Calu3 (cell line): ENCODE data around the gene MACROD2. TPM values are rescaled to one million over a fixed set of nuclear protein-coding genes. Genes with fewer than 3 reads are reported as not detected.

ENCODE experiments used
- BruUV-seq: library from RNA; stranded (reverse); fragments of 400-500 nt; replicated peaks from 2 replicates; lab custom pipeline; 2021; lab: Mats Ljungman, UMichigan
- CTCF ChIA-PET: fragments of 300-600 bp; sonication (Branson Sonifier 250); formaldehyde crosslinking; loops from one replicate; lab custom pipeline; 2022; ENCODE audit warnings: antibody characterized with exemption; lab: Charles Lee
- DNase-seq: peaks from one replicate; pipeline ENCODE4 v3.0.0; 2022
- H3K27ac Mint-ChIP-seq: one replicate; pipeline ENCODE4 v1.8.0; 2022; ENCODE audit warnings: mixed read lengths; ENCODE audit not compliant: unreplicated experiment
- H3K27me3 Mint-ChIP-seq: one replicate; pipeline ENCODE4 v1.8.0; 2022; ENCODE audit warnings: mixed read lengths; ENCODE audit not compliant: unreplicated experiment
- H3K36me3 Mint-ChIP-seq: one replicate; pipeline ENCODE4 v1.8.0; 2022; ENCODE audit warnings: mild to moderate bottlenecking, moderate library complexity, mixed read lengths; ENCODE audit not compliant: insufficient read depth, unreplicated experiment
- H3K4me1 Mint-ChIP-seq: one replicate; pipeline ENCODE4 v1.8.0; 2022; ENCODE audit warnings: mild to moderate bottlenecking, low read depth, mixed read lengths; ENCODE audit not compliant: unreplicated experiment
- H3K4me3 Mint-ChIP-seq: one replicate; pipeline ENCODE4 v1.8.0; 2022; ENCODE audit warnings: mild to moderate bottlenecking, low read depth, moderate library complexity, mixed read lengths; ENCODE audit not compliant: unreplicated experiment
- H3K9me3 Mint-ChIP-seq: one replicate; pipeline ENCODE4 v1.8.0; 2022; ENCODE audit warnings: low read depth, mixed read lengths; ENCODE audit not compliant: unreplicated experiment
- CTCF ChIP-seq: fragments of 200-600 bp; IDR thresholded peaks from one replicate; pipeline ENCODE4 v1.8.0; 2022; ENCODE audit warnings: antibody characterized with exemption; ENCODE audit not compliant: unreplicated experiment
- intact Hi-C: fragments of 100-400 bp; cut with micrococcal nuclease; formaldehyde crosslinking; loops from one replicate; pipeline ENCODE4 v1.10.0; 2022; ENCODE audit not compliant: unreplicated experiment
- total RNA-seq: library from RNA; stranded (reverse); gene quantifications from 2 replicates; pipeline ENCODE4 v1.2.3, GENCODE V29; 2022

The MACROD2 gene
- total RNA-seq, 1 experiment from 2014 or later = 29.4 TPM

- H3K4me3 Mint-ChIP-seq = no peak overlapping the region
- no peaks in the 10 kb centered on the region for H3K27me3 Mint-ChIP-seq
- H3K4me1 Mint-ChIP-seq = no peaks in the 10 kb centered on the region
- intact Hi-C loops = no loop called here
- H3K36me3 Mint-ChIP-seq = no peaks in the 10 kb centered on the region
- H3K27ac Mint-ChIP-seq = no peak overlapping the region
- no peak for DNase-seq
- CTCF ChIA-PET = no interaction called here
- H3K9me3 Mint-ChIP-seq = no peaks in the 10 kb centered on the region
- TF ChIP-seq CTCF = no peak
- BruUV-seq = no TSS peak
These were observed 1038.0 kb downstream of the MACROD2 start for GRCh38 chr20:15033269-15033668.

- H3K9me3 Mint-ChIP-seq = no peaks in the 10 kb centered on the region
- H3K4me3 Mint-ChIP-seq = no peak overlapping the region
- H3K27me3 Mint-ChIP-seq = no peaks in the 10 kb centered on the region
- no peak for TF ChIP-seq CTCF
- H3K4me1 Mint-ChIP-seq = peaks cover 5% of the 10 kb centered on the region
- CTCF ChIA-PET = no interaction called here
- no TSS peak for BruUV-seq
- DNase-seq = no peak
- intact Hi-C loops = no loop called here
- no peaks in the 10 kb centered on the region for H3K36me3 Mint-ChIP-seq
- H3K27ac Mint-ChIP-seq = no peak overlapping the region
These were observed 1038.6 kb downstream of the MACROD2 start for GRCh38 chr20:15033891-15034290.

GRCh38 chr20:15036948-15037347, 1041.6 kb downstream of the MACROD2 start:
- no TSS peak for BruUV-seq
- H3K9me3 Mint-ChIP-seq = no peaks in the 10 kb centered on the region
- CTCF ChIA-PET = no interaction called here
- H3K27ac Mint-ChIP-seq = no peak overlapping the region
- no peaks in the 10 kb centered on the region for H3K27me3 Mint-ChIP-seq
- no peak overlapping the region for H3K4me3 Mint-ChIP-seq
- DNase-seq = no peak
- intact Hi-C loops = no loop called here
- TF ChIP-seq CTCF = no peak
- no peaks in the 10 kb centered on the region for H3K36me3 Mint-ChIP-seq
- peaks cover 15% of the 10 kb centered on the region for H3K4me1 Mint-ChIP-seq

GRCh38 chr20:15039088-15039752, 1043.9 kb downstream of the MACROD2 start:
- CTCF ChIA-PET = no interaction called here
- no peaks in the 10 kb centered on the region for H3K9me3 Mint-ChIP-seq
- H3K4me1 Mint-ChIP-seq = peaks cover 15% of the 10 kb centered on the region
- intact Hi-C loops = no loop called here
- no peak overlapping the region for H3K4me3 Mint-ChIP-seq
- H3K27me3 Mint-ChIP-seq = no peaks in the 10 kb centered on the region
- no peaks in the 10 kb centered on the region for H3K36me3 Mint-ChIP-seq
- peak overlapping the region; percentile 74 for H3K27ac Mint-ChIP-seq
- peak; percentile 2 for DNase-seq
- TF ChIP-seq CTCF = no peak
- BruUV-seq = no TSS peak
